ENCODE results near the gene BBIP1. TPM values are rescaled to one million over a fixed set of nuclear protein-coding genes. Genes with fewer than 3 reads are reported as not detected.

The BBIP1 gene
- total and polyA plus RNA-seq, 5 experiments from 2014 or later = 25.1 to 60.3 (median 29.7) TPM

DNA sequence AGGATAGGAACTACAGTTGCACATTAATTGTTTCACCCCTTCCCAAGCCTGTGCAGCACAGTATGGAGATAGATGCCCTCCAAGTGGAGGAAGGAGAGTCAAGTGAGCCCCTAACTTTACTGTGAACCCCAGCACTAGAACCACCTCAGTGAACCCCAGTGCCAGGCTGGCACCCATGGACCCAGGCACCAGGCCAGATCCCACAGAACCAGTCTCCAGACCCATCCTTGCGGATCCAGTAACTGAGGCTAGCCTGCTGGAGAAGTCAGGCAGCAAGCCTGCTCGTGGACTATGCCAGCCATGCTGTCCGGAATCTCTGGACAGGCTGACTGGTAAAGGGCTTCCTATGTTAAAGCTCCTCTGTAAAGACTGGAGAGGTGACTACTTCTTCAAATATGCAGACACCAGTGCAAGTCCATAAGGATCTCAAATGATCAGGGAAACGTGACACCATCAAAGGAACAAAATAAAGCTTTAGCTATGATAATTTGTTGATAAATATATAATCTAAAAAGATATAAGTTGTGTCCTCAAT, 28.1 kb upstream of the BBIP1 start:
- DNase-seq (peak in 1 of 10 donors; percentile 54), ATAC-seq (no peak)
- POLR2A ChIA-PET = no interaction called here
- Mint-ChIP-seq H3K4me1 (peaks cover 32 to 66% (median 56%) of the 10 kb centered on the region in 4 donors), H3K27ac (no peak overlapping the region), H3K4me3 (no peak overlapping the region), H3K27me3 (no peaks in the 10 kb centered on the region), H3K9me3 (peaks cover 3 to 26% (median 15%) of the 10 kb centered on the region in 9 donors), H3K36me3 (peaks cover 42 to 76% (median 71%) of the 10 kb centered on the region in 3 donors)

DNA sequence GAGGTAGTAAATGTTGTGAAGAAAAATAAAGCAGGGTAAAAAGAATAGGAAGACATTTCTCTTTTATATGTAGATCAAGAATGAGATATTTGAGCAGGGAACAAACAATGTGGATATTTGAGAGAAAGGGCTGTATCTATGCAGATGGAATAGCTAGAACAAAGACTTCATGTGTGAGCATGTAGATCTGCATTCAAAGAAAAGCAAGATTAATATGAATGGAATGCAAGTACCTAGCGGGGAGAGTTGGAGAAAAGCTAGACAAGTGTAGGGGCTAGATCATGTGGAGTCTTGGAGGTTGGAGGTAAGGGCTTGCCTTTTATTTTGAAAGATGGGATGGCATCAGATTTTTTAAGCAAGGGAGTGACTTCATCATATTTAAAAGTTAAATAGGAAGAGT, 27.5 kb upstream of the BBIP1 start:
- ATAC-seq = no peak
- POLR2A ChIA-PET = no interaction called here

DNA sequence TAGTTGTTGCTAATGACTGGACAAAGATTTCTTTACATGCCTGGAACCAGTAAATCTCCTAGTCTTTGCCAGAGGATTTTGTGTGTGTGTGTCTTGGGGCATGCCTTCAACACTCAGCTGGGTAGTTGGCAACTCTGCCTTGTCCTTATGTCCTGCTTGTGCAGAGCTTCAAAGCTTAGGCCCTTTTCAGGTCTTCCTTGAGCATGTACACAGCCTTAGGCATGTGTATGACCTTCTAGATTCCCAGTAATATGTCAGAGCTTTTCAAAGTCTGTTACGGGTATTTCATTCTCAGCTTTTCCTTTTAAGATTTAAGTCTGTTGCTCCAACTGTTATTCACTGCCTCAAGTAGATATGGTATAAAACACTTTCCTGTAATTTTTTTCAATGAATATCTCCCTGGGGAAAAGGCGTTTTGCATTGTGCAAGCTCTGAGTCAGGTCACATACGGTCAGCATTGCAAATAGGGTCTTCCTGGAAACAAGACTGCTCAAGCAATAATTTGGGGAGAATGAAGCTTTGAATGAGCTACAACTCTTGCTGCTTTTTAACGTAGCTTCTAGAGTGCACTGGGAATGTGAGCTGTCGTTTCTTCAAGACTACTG, 25.9 kb upstream of the BBIP1 start:
- H3K27ac Mint-ChIP-seq = no peak overlapping the region

More for the DNA sequence above, 27.5 kb upstream of the BBIP1 start:
- Mint-ChIP-seq H3K4me3 (no peak overlapping the region), H3K36me3 (peaks cover 41 to 75% (median 68%) of the 10 kb centered on the region in 3 donors), H3K9me3 (peaks cover 3 to 26% (median 15%) of the 10 kb centered on the region in 9 donors), H3K27me3 (no peaks in the 10 kb centered on the region), H3K27ac (peak overlapping the region in 1 of 10 donors; percentile 1), H3K4me1 (peaks cover 32 to 68% (median 54%) of the 10 kb centered on the region in 4 donors)
- DNase-seq = no peak

DNA sequence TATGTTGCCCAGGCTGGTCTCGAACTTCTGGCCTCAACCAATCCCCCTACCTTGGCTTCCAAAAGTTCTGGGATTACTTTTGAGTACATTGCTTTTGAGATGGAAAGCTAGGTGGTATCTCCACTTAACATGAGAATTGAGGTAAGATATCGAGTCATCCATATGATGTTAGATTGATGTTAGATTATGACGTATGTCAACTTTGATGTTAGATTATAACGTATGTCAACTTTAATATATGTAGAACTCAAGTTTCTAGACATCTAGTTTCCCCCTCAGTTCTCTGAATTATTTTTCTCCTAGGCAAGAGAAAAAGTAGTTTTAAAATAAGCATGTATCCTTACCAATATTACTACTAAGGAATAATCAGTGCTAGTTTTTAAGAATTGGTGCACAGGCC, 20.4 kb upstream of the BBIP1 start:
- peaks cover 0 to 19% (median 11%) of the 10 kb centered on the region in 9 donors for H3K9me3 Mint-ChIP-seq
- H3K27me3 Mint-ChIP-seq = no peaks in the 10 kb centered on the region
- no peak for ATAC-seq
- no peak overlapping the region for H3K27ac Mint-ChIP-seq
- POLR2A ChIA-PET = no interaction called here
- no peak overlapping the region for H3K4me3 Mint-ChIP-seq
- H3K4me1 Mint-ChIP-seq = peaks cover 16 to 64% (median 44%) of the 10 kb centered on the region in 4 donors
- peaks cover 18 to 49% (median 46%) of the 10 kb centered on the region in 3 donors for H3K36me3 Mint-ChIP-seq
- DNase-seq = no peak

More for the DNA sequence above, 25.9 kb upstream of the BBIP1 start:
- Mint-ChIP-seq H3K4me1 (peaks cover 34 to 76% (median 59%) of the 10 kb centered on the region in 4 donors), H3K36me3 (peaks cover 40 to 71% (median 69%) of the 10 kb centered on the region in 3 donors), H3K4me3 (peak overlapping the region in 1 of 10 donors; percentile 3), H3K9me3 (peaks cover 3 to 29% (median 16%) of the 10 kb centered on the region in 9 donors), H3K27me3 (no peaks in the 10 kb centered on the region)
- no peak for ATAC-seq
- DNase-seq = no peak
- POLR2A ChIA-PET = no interaction called here

DNA sequence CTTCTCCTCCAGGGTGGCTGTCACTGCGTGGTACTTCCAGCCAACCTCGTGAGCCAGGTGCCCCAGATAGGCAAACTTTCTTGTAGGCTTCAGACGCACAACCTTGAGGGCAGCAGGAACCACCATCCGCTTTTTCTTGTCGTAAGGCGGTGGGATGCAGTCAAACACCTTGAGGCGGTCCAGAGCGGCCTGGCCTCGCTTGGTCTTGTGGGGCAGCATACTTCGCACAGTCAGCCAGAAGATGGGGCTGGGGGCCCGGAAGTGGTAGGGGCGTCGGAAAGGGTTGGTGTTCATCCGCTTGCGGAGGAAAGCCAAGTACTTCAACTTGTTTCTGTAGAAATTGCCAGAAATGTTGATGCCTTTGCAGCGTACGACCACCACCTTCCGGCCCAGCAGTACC, 17.8 kb upstream of the BBIP1 start:
- H3K27me3 Mint-ChIP-seq = no peaks in the 10 kb centered on the region
- POLR2A ChIA-PET = no interaction called here
- peak overlapping the region in 1 of 10 donors; percentile 46 for H3K27ac Mint-ChIP-seq

DNA sequence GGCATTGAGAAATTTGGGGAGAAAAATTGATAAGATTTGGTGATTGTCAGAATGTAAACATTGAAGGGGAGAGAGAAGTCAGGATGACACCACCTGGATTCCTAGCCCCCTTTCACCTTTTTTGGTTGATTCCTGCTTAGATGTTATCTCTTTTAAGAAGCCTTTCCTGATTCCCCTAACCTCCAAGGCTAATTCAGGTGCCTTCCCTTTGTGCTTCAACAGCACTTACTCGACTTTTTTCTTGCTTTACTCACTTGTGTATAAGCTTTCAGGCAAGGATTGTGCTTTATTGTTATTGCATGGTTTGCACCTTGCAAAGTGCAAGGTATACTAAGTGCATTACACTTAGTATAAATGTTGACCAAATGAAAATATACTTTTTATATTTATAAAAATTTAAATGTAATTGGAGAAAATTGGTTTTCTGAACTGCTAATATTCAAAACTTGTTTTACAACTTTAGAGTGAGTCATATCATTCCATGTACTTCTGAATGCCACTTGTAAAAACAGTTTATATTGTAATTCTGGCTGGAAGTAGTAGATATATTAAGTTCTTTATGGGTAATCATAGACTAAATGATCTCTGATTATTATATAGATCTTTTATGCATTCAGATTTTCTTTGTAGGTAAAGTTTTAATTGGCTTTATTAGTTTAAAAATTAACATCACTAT, 13.7 kb upstream of the BBIP1 start:
- DNase-seq = no peak
- POLR2A ChIA-PET = no interaction called here
- ATAC-seq = no peak
- no peaks in the 10 kb centered on the region for H3K27me3 Mint-ChIP-seq
- no peak overlapping the region for H3K4me3 Mint-ChIP-seq
- peaks cover 0 to 12% (median 12%) of the 10 kb centered on the region in 3 donors for H3K36me3 Mint-ChIP-seq
- H3K9me3 Mint-ChIP-seq = no peaks in the 10 kb centered on the region
- H3K27ac Mint-ChIP-seq = no peak overlapping the region
- H3K4me1 Mint-ChIP-seq = peaks cover 5 to 43% (median 27%) of the 10 kb centered on the region in 4 donors

More for the DNA sequence above, 17.8 kb upstream of the BBIP1 start:
- peak overlapping the region in 1 of 10 donors; percentile 11 for H3K4me3 Mint-ChIP-seq
- peaks cover 7 to 53% (median 33%) of the 10 kb centered on the region in 4 donors for H3K4me1 Mint-ChIP-seq
- ATAC-seq (no peak), DNase-seq (no peak)
- H3K36me3 Mint-ChIP-seq = peaks cover 5 to 25% (median 25%) of the 10 kb centered on the region in 3 donors
- peaks cover 0 to 7% (median 0%) of the 10 kb centered on the region in 9 donors for H3K9me3 Mint-ChIP-seq

DNA sequence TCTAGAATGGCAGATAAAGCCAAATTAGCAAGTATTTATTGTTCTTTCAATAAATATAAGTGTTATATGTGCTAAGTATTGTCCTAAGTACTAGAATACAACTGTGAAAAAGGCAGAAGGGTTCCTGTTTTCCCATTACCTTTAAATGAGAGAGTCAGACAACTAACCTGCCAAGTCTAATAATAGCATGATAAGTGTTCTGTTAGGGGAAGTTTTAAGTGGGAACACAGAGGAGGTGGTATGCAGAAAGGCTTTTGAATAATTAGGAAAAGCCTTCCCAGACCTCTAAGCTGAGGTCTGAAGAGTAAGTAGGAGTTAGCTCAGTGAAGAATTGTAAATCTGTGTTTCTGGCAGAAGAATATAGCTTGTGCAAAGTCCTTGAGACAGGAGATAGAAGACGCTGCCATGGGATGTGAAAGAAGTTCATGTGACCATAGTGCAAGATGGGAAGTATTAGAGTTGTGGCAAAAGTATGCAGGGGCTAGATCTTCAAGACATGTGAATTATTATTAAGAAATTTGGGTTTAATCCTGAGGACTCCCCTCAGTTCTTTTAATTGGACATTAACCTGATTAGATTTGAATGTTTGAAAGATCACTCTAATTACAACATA, 12.9 kb upstream of the BBIP1 start:
- Mint-ChIP-seq H3K27ac (no peak overlapping the region), H3K4me3 (no peak overlapping the region), H3K4me1 (peaks cover 3 to 43% (median 22%) of the 10 kb centered on the region in 4 donors), H3K36me3 (peaks cover 0 to 7% (median 7%) of the 10 kb centered on the region in 3 donors), H3K9me3 (no peaks in the 10 kb centered on the region), H3K27me3 (no peaks in the 10 kb centered on the region)
- ATAC-seq = no peak
- DNase-seq = no peak
- POLR2A ChIA-PET = no interaction called here

DNA sequence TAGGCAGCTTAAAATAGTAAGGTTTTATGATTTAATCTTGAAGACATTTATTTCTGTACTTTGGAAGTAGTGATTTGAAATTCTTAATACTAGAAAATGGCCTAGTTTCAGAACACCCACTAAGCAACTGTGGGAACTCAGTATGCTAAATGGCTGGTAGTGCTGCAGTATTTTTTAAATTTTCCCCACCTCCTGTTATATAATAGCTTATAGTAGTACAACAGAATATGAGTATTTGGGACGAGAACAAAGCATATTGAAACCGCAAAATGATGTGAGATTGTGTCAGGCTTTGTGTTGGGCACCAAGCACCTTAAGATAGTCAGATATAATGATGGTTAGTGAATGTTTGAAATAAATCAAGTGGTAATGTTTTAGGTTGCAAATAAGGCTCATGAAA, 8.5 kb upstream of the BBIP1 start:
- H3K9me3 Mint-ChIP-seq = no peaks in the 10 kb centered on the region
- peaks cover 0 to 7% (median 4%) of the 10 kb centered on the region in 3 donors for H3K36me3 Mint-ChIP-seq
- no peak overlapping the region for H3K27ac Mint-ChIP-seq
- no peak overlapping the region for H3K4me3 Mint-ChIP-seq
- POLR2A ChIA-PET = no interaction called here
- H3K4me1 Mint-ChIP-seq = peaks cover 9 to 62% (median 35%) of the 10 kb centered on the region in 4 donors
- no peaks in the 10 kb centered on the region for H3K27me3 Mint-ChIP-seq
- ATAC-seq (no peak), DNase-seq (no peak)

DNA sequence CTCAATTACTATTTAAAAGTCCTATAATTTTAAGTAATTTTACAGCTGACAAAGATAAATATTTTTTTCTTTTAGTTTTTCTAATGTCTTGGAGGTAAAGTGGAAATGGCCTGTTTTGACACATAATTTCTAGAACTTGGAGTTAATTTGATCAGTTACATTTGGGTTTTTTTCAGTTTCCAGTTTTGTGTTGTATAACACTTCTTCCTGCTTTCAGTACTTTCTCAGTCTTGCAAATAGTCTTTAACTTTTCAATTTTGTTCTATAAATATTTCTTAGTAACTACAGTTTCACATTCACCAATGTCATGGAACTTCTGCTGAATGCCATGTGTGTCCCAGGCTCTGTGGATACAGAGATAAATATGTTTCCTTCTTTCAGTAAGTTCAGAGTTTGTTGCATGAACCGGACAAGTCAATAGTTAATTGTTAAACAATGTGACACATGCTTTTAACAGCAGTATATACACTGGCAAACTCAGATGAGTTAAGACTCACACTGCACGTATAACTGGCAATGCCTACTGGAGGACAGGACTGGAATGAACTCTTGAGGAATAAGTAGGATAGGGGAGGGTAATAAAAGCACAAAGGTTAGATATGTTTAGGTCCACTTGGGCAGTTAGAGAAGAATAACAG, 5.0 kb upstream of the BBIP1 start:
- ATAC-seq (no peak), DNase-seq (no peak)
- Mint-ChIP-seq H3K36me3 (peaks cover 0 to 7% (median 4%) of the 10 kb centered on the region in 3 donors), H3K27ac (peak overlapping the region in 3 of 10 donors; percentile 27 to 55 (median 30)), H3K27me3 (no peaks in the 10 kb centered on the region), H3K9me3 (no peaks in the 10 kb centered on the region), H3K4me1 (peaks cover 11 to 74% (median 43%) of the 10 kb centered on the region in 4 donors), H3K4me3 (peak overlapping the region in 1 of 10 donors; percentile 0)
- POLR2A ChIA-PET = interaction anchor here (1.0 kb wide), 1 partner anchor 11 kb away, joined by 3 read pairs; no protein-coding TSS in a partner anchor

DNA sequence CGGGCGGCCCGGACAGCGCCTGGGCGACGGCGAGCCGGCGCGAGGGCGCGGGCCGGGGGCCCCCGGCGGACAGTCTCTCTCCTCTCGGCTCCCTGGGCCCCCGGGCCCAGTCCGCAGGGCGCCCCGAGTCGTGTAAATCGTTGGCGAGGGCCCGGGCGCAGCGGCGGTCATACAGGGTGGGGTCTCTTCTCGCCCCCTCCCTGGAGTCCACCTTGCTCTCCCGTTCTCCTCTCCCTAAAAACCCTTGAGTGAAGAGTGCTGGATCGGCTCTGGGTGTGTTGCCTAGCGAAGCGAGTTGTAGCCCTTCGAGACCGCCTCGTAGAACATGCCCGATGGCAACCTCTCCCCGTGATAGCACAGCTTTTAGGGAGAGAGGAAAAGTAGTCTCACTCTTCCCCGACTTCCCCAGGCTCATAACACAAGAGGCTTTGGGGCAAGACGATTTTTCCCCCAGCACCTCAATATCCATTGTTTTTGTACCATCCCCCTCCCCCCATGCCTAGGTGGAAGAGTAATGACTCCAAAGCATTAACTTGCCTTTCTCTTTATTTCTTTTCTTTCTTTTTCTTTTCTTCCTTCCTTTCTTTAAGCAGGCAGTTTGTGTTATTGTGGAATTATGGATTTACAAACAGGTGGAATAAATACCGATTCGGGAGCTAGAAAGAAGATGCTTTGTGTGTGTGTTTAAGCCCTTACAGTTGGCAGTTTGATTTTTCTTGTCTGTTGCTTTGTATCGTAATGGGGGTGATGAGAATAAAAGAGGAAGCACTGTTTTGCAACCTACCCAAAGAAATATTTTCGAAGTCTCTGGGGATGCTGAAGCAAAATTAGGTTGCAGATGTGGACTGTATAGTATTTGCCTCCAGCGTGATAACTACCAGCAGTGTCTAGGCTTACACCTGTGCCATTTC, 1.2 kb upstream of the BBIP1 start:
- POLR2A ChIA-PET = interaction anchor here (0.8 kb wide), 1 partner anchor 8 kb away, joined by 4 read pairs; no protein-coding TSS in a partner anchor
- H3K27ac Mint-ChIP-seq = peak overlapping the region; percentile 78 to 96 (median 92)
- peaks cover 0 to 15% (median 4%) of the 10 kb centered on the region in 3 donors for H3K36me3 Mint-ChIP-seq
- peaks cover 16 to 69% (median 49%) of the 10 kb centered on the region in 4 donors for H3K4me1 Mint-ChIP-seq
- DNase-seq (peak in 5 of 10 donors; percentile 6 to 65 (median 25)), ATAC-seq (no peak)
- H3K9me3 Mint-ChIP-seq = no peaks in the 10 kb centered on the region
- H3K4me3 Mint-ChIP-seq = peak overlapping the region; percentile 89 to 100 (median 94)
- H3K27me3 Mint-ChIP-seq = no peaks in the 10 kb centered on the region

DNA sequence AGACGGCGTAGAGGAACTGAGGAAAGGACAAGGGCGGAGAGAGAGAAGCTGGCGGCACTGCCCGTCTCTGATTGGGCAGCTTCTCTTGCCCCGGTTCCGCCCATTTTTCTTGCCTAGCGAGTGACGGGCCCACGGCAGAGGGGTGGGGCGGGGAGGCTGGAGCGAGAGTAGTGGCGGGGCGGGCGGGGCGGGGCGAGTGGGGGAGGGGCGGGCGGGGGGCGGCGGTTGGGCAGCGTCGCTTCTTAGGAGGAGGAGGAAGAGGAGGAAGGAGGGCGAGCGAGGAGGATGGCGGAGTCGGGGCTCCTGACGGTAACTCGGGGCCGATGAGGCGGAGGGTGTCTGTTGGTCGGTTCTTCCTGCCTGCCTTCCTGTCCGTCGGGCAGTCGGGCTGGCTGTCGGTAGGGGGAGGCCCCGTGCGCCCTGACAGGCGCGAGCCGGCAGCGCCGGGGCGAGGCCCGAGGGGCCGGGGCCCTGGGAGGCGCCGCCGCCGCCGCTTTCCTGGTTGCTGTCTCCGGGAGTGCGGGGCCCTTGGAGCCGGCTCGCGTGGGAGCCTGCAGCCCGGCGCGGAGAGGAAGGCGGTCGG, 460 bp upstream of the BBIP1 start, which contains the start of gene SHOC2:
TSS of gene SHOC2 (plus strand) at position 256 of the 583 bp plus-strand sequence. CDS start 44,755 bp downstream, outside the sequence.
- Mint-ChIP-seq H3K27me3 (no peaks in the 10 kb centered on the region), H3K4me1 (peaks cover 16 to 62% (median 49%) of the 10 kb centered on the region in 4 donors), H3K9me3 (no peaks in the 10 kb centered on the region), H3K27ac (peak within 1 kb of the TSS; percentile 99 to 100 (median 100)), H3K4me3 (peak within 1 kb of the TSS; percentile 89 to 100 (median 98)), H3K36me3 (peaks cover 0 to 17% (median 4%) of the 10 kb centered on the region in 3 donors)
- POLR2A ChIA-PET = interaction anchor here (0.6 to 3.1 kb wide), 14 partner anchors 9 to 124 kb away, joined by 3 to 24 read pairs (median 4); partner anchors contain the start of gene PDCD4
- ATAC-seq (peak; percentile 49 to 57), DNase-seq (peak in 9 of 10 donors; percentile 91 to 100 (median 99))
